ENCODE measurements around the gene VGLL4. TPM values are rescaled to one million over a fixed set of nuclear protein-coding genes. Genes with fewer than 3 reads are reported as not detected.
"Not testable (repeated sequence)": the region's sequence is repeated elsewhere in the genome, so short reads cannot be mapped to it uniquely, and the experiment has no call there.

The VGLL4 gene
- total RNA-seq, 6 donors from 2014 or later: 46.5 to 93.6 (median 60.1) TPM

DNA sequence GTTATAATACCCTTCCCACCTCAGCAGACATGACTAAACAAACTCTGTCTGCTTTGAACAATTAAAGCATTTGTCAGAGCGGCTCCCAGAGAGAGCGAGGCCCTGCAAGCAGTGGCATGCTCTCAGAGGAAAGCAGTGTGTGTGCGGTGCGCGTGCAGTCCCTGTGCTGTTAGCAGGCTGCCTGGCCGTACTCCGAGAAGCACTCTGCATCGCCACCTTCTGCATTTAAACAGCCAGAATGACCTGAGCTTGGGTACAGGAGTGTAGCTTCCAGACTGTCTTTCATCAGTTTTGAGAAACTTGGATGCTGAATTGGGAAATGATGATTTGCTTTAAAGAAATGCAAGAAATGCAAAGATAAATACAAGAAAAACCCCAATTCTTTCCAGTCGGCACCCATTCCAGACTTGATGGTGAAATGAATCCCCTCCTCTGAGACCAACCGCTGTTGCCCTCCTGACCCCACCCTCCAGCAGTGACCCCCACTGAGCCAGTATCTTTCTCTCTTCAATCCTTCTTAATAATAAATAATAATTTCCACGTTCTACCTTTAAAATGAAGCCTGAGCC is 113.5 kb downstream of the VGLL4 start:
- no peak for DNase-seq

DNA sequence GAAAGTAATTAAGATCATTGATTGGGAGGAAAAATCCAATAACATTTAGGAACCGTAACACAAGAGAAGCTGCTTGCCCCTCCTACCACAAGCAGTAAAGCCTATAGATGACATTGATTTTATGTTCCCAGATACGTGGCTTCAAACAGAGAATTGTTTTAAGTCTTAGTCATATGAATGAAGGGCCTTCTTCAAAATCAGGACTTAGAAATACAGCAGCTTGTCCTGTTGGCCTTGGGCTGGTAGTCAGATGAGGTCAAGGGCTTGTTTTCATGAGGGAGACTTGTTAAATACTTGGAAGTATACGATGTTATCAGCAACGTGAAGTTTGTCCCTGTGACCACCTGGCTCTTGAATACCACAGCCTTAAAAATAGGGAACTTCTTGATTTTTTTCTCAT is 114.4 kb downstream of the VGLL4 start:
- ATAC-seq (ENCODE audit: low FRiP score in 2 of 2): no peak
- Histone ChIP-seq H3K4me1 (no peaks in the 10 kb centered on the region), H3K27me3 (no peaks in the 10 kb centered on the region), H3K36me3 (no peaks in the 10 kb centered on the region), H3K9me3 (no peaks in the 10 kb centered on the region), H3K27ac (no peak overlapping the region), H3K4me3 (no peak overlapping the region)
- DNase-seq: no peak
- 76 to 78% methylated on average over 4 of the region's 4 CpGs for WGBS, 2 donors
- TF ChIP-seq, protein P1, sequence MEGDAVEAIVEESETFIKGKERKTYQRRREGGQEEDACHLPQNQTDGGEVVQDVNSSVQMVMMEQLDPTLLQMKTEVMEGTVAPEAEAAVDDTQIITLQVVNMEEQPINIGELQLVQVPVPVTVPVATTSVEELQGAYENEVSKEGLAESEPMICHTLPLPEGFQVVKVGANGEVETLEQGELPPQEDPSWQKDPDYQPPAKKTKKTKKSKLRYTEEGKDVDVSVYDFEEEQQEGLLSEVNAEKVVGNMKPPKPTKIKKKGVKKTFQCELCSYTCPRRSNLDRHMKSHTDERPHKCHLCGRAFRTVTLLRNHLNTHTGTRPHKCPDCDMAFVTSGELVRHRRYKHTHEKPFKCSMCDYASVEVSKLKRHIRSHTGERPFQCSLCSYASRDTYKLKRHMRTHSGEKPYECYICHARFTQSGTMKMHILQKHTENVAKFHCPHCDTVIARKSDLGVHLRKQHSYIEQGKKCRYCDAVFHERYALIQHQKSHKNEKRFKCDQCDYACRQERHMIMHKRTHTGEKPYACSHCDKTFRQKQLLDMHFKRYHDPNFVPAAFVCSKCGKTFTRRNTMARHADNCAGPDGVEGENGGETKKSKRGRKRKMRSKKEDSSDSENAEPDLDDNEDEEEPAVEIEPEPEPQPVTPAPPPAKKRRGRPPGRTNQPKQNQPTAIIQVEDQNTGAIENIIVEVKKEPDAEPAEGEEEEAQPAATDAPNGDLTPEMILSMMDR (IDR thresholded peaks at IDR 0.05): no peak
- TF ChIP-seq EP300 (IDR thresholded peaks at IDR 0.05) (no peak), POLR2A (IDR thresholded peaks at IDR 0.05) (no peak), POLR2AphosphoS5 (IDR thresholded peaks at IDR 0.05) (no peak)

More for the DNA sequence above, 113.5 kb downstream of the VGLL4 start:
- TF ChIP-seq, protein P1 (IDR thresholded peaks at IDR 0.05): no peak
- TF ChIP-seq POLR2A (IDR thresholded peaks at IDR 0.05) (no peak), POLR2AphosphoS5 (IDR thresholded peaks at IDR 0.05) (no peak), EP300 (IDR thresholded peaks at IDR 0.05) (no peak)
- ATAC-seq (ENCODE audit: low FRiP score in 2 of 2): peak; percentile 7 to 51
- Histone ChIP-seq H3K4me3 (no peak overlapping the region), H3K36me3 (no peaks in the 10 kb centered on the region), H3K27me3 (no peaks in the 10 kb centered on the region), H3K4me1 (no peaks in the 10 kb centered on the region), H3K9me3 (no peaks in the 10 kb centered on the region), H3K27ac (no peak overlapping the region)
- WGBS, 2 donors: 83 to 89% methylated on average over 11 of the region's 11 CpGs

DNA sequence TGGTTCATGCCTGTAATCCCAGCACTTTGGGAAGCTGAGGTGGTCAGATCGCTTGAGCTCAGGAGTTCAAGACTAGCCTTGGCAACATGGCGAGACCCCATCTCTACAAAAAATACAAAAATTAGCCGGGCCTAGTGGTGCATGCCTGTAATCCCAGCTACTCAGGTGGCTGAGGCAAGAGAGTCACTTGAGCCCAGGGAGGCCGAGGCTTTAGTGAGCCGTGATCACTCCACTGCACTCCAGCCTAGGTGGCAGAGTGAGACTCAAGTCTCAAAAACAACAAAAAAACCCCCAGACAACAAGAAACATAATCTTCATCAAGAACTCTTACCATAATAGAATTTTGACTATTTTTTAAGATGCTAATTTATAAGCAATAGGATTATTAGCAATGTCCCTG is 117.6 kb downstream of the VGLL4 start:
- H3K4me1 ChIP-seq; H3K27me3 ChIP-seq; DNase-seq; H3K36me3 ChIP-seq; H3K27ac ChIP-seq; ATAC-seq (ENCODE audit: low FRiP score in 2 of 2); H3K9me3 ChIP-seq; H3K4me3 ChIP-seq: not testable (repeated sequence)
- 97 to 98% methylated on average over 5 of the region's 5 CpGs for WGBS, 2 donors

DNA sequence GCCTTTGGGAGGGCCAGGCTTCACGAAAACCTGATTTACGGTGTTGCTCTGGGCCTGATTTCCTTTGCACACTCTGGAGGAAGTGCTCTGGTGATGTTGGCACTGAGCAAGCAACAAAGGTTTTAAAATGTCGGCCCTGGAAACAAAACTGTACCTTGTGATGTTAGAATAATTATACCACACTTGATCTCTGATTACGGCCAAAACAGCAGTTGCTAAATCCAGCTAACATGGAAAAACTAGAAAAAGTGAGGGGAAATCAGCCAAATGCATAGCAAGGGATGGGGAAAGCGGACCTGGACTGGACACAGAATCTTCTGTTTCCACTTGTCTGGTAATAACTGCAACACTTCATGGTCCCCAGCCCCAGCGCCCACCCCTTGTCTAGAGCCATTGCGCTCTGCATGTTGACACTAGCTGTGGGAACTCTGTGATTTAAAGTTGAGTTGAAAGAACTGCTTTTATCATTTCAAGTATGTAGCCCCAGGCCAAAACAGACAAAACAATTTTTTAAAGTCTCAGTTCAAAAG is 120.1 kb downstream of the VGLL4 start:
- H3K4me3 ChIP-seq: no peak overlapping the region
- no peak overlapping the region for H3K27ac ChIP-seq
- peaks cover 0 to 3% (median 0%) of the 10 kb centered on the region in 4 donors for H3K4me1 ChIP-seq
- ATAC-seq (ENCODE audit: low FRiP score in 2 of 2): no peak
- no peaks in the 10 kb centered on the region for H3K27me3 ChIP-seq
- H3K36me3 ChIP-seq: no peaks in the 10 kb centered on the region
- 66 to 76% methylated on average over 7 of the region's 7 CpGs for WGBS, 2 donors
- TF ChIP-seq POLR2A (IDR thresholded peaks at IDR 0.05): no peak
- TF ChIP-seq EP300 (IDR thresholded peaks at IDR 0.05): no peak
- TF ChIP-seq, protein P1 (IDR thresholded peaks at IDR 0.05): no peak
- TF ChIP-seq POLR2AphosphoS5 (IDR thresholded peaks at IDR 0.05): no peak
- no peaks in the 10 kb centered on the region for H3K9me3 ChIP-seq
- DNase-seq: no peak

DNA sequence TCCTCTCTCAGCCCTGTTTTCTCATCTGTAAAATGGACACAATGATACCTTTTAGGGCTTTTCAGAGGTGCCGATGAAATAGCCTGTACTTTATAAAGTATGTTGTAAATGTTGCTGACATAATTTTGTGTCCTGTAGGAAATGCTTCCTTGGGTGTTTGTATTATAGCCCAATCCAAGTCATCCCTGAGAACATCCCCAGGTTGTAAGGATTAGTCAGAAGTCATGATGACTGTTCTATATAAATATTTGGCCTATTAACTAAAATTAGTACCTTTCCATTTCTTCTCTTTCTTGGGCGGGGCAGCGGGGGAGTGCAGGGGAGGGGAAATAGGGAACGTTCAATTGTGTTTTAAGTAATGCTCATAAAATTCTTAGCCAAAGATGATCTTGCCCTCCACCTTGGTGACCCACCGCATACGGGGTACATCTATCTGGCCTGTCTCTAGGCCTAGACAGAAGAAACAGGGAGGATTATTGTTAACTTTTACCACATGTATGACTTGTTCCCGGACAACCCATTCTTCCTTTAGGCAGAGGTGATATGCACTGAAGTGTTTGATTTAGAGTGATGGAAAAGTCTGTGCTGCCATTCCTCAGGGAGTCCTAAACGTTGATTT is 120.7 kb downstream of the VGLL4 start:
- Histone ChIP-seq H3K27me3 (no peaks in the 10 kb centered on the region), H3K9me3 (no peaks in the 10 kb centered on the region), H3K27ac (no peak overlapping the region), H3K4me1 (peaks cover 0 to 3% (median 0%) of the 10 kb centered on the region in 4 donors), H3K4me3 (no peak overlapping the region), H3K36me3 (no peaks in the 10 kb centered on the region)
- no peak for ATAC-seq (ENCODE audit: low FRiP score in 2 of 2)
- TF ChIP-seq POLR2AphosphoS5 (IDR thresholded peaks at IDR 0.05) (no peak), POLR2A (IDR thresholded peaks at IDR 0.05) (no peak), EP300 (IDR thresholded peaks at IDR 0.05) (no peak)
- TF ChIP-seq, protein P1 (IDR thresholded peaks at IDR 0.05): no peak
- WGBS, 2 donors: 74 to 76% methylated on average over 8 of the region's 8 CpGs
- DNase-seq: no peak
